Measurements from ENCODE around the gene TMEM108.
A peak's percentile ranks its signal among the peaks of the same experiment; 100 is the strongest.

GRCh38 chr3:133169331-133170068, 131.3 kb downstream of the TMEM108 start:
- peak; percentile 75 for TF ChIP-seq GATA2 (IDR thresholded peaks at IDR 0.05; ENCODE audit: low read depth, low read length)
- peak; percentile 82 for TF ChIP-seq GATA3 (IDR thresholded peaks at IDR 0.05; ENCODE audit: low read depth, low read length)

All from SH-SY5Y (cell line).